HG03442 (cell line): ENCODE results near the gene KLHL22.
"Not testable (repeated sequence)": the region's sequence is repeated elsewhere in the genome, so short reads cannot be mapped to it uniquely, and the experiment has no call there.

Experiments used
- ATAC-seq: cut with Tn5 transposase; IDR thresholded peaks from one replicate; pipeline ENCODE4 v1.9.1; 2021; ENCODE audit warnings: mild to moderate bottlenecking, moderate library complexity; ENCODE audit not compliant: unreplicated experiment

The KLHL22 gene

GRCh38 chr22:20405291-20405930 is 90.2 kb downstream of the KLHL22 start:
- no peak for ATAC-seq

GRCh38 chr22:20404881-20405280 is 90.7 kb downstream of the KLHL22 start:
- ATAC-seq, result no peak

GRCh38 chr22:20403779-20404140 is 91.8 kb downstream of the KLHL22 start:
- no peak for ATAC-seq

DNA sequence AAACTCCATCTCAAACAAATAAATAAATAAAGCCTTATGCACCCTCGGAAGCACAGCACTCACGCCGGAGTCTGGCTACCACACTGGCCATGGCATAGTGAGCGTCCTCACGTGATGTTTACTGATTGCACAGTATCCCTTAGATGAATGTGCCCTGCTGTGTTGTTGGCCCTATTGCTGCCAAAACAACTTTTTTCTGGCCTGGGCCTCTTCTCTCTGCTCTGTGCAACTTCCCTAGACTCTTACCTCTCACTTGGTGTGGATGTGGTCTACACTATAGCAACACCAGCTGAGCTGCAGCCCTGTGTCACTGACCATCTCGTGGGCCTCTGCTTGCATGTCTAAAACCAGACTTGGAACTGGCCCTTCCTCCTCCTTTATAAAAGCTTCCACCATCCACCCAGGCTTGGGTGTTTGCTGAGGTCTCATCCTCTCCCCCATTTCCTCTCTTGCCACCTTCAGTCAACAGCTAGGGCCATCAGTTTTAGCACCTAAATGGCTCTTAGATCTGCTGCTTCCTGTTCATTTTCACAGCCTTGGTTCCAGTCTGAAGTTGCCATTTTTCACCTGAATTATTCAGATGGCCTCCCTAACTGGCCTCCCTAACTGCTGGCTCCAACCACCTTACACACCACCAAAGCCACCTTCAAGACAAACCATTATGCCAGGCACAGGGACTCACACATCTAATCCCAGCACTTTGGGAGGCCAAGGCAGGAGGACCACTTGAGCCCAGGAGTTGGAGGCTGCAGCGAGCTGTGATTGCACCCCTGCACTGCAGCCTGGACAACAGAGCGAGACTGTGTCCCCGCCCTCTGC is 92.4 kb downstream of the KLHL22 start:
- ATAC-seq, result no peak

DNA sequence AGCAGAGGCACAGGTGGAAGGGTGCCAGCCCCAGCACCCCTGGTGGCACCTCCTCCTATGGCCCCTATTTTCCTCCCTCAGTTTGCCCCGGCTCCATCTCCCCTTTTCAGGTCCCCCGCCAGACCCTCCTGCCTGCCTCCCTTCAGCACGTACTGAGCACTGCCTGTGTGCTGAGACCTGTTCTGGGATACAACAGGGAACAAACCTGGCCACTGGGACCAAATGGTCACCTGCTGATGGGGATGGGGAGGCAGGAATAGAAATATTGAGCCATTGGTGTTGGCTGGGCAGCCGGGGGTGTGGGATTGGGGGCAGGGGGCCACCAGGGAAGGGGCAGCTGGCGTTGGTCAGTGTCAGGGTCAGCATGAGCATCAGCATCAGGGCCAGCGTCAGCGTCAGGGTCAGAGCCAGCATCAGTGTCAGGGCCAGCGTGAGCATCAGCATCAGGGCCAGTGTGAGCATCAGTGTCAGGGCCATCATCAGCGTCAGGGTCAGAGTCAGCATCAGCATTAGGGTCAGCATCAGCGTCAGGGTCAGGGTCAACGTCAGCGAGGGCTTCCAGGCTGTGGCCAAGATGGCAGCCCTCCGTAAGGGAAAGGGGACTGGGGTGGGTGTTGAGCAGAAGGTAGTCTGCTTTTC is 94.1 kb downstream of the KLHL22 start:
- no peak for ATAC-seq

- ATAC-seq, result no peak
Measured at GRCh38 chr22:20400606-20401375, 94.8 kb downstream of the KLHL22 start.

DNA sequence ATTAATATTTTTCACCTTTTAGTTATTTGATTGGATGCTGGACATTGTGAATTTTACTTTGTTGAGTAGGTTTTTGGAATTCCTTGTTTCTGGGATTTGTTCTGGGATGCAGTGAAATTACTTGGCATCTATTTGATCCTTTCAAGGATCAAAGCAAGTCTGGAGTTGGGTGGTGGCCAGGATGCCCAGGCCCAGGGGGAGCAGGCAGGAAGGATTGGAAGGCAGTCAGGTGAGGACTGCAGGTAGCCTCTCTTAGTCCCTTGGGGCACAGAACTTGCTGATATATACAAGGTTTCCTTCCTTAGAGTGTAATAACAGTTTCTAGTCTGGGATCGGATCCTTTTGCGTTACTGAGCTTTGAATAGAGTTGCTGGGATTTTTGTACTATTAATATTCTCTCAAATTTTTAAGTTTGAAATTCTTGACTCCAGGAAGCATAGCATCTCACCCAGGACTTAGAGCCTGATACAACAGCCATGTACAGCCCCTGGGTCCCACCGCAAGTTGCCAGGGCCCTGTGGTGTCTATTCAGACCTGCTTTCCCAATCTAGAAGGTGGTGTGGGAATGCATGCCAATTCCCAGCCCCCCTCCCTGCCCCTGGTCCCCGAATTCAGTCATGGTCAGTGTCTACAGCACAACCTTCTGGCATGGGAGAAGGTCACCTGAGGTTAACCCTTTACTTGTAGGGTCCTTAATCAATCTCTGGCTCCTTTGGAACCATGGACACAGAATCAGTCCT is 95.6 kb downstream of the KLHL22 start:
- no peak for ATAC-seq

DNA sequence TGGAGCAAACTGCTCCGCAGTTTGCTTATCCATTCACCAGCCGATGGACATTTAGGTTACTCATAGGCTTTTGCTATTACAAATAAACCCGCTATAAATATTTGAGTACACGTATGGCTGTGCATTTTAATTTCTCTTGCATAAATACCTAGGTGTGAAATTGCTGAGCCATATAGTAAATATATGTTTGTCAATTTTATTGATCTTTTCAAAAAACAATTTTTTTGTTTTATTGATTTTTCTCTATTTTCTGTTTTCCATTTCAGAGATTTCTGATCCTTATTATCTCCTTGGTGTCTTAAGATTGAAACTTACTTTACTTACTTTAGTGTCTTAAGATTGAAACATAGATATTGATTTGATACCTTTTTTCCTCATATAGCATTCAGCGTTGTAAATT is 97.2 kb downstream of the KLHL22 start:
- no peak for ATAC-seq

GRCh38 chr22:20397498-20397897 is 98.1 kb downstream of the KLHL22 start:
- no peak for ATAC-seq

DNA sequence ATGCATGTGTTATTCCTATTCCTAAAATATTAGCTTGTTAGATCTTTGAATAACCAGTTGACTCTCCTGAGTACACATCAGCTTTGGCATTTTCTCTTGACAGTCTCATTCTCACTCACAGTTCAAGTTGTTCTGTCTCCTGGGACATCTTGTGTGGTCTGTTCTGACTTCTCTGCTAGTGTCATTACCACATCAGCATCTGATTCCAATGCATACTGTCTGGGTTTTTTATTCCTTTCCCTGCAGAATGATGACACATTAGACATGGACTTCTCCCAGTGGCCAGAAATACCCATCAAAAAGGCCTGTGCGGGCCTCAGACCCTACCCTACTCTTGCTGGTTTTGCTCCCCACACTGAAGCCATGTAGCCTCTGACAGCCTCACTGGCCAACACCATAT is 99.0 kb downstream of the KLHL22 start:
- ATAC-seq, result no peak

DNA sequence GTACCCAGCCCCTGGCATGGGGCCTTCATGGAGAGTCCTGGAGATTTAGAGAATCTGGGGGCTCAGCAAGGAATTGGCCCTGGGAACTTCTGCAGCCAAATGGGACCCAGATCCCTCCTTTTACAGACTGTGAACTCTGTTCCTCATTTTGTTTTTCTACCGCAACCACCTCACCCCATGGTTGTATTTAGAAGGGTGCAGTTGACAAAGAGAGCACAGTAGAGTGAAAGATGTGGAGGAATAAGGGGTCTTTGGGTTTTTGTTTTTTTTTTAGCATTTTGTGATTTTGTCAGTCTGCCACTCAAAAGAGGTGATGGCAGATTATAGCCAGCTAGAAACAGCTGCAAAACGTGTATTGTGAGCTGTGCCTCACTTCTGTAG is 99.7 kb downstream of the KLHL22 start:
- no peak for ATAC-seq

GRCh38 chr22:20395181-20395906 is 100.3 kb downstream of the KLHL22 start:
- ATAC-seq, result no peak

DNA sequence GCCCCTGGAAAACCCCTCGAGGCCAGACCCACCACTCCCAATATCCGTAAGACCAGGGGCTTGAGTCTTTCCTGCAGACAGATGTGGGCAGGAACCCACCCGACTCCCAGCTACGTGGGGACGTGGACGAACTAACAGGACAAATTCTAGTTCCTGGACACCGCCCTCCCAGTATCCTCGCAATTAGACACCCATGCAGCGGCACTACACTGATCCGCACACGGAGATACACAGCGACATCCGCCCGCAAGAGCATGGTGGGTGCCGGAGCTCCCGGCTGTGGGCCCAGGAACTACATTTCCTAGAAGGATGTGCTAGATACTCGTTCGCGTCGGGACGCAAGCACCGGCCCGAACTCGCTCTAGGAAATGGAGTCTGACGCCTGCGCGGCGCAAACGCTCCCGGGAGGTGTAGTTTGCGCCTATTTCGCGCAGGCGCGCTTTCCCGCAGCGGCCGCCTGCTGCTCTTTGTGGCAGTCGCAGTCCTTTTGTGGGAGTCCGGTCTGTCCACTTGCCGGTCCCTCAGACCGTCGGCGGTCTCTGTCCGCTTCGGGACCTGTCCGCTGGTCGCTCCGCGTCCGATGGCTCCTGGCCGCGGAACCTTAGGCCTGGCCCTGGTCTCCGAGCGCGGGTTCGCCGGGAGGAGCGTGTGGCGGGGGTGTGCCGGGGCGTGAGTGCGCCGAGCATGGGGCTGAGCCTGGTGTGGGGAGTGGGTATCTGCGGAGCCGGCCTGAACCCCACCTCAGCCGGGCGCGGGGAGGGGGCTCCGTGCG is 101.7 kb downstream of the KLHL22 start, which contains the start of gene ZNF74:
Gene ZNF74 (plus strand): TSS at position 447 of the 772 bp plus-strand sequence. CDS start 478 bp downstream, outside the sequence.
- peak; percentile 72 for ATAC-seq

- ATAC-seq, result peak; percentile 3
Measured at GRCh38 chr22:20392983-20393704, 102.5 kb downstream of the KLHL22 start.

DNA sequence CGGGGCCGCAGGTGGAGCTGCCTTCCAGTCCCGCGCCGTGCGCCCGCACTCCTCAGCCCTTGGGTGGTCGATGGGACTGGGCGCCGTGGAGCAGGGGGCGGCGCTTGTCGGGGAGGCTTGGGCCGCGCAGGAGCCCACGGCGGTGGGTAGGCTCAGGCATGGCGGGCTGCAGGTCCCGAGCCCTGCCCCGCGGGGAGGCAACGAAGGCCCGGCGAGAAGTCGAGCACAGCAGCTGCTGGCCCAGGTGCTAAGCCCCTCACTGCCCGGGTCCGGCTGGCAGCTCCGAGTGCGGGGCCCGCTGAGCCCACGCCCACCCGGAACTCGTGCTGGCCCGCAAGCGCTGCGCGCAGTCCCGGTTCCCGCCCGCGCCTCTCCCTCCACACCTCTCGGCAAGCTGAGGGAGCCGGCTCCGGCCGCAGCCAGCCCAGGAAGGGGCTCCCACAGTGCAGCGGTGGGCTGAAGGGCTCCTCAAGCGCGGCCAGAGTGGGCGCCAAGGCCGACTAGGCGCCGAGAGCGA is 103.2 kb downstream of the KLHL22 start:
- not testable (repeated sequence) for ATAC-seq
